GM21528 (cell line): ENCODE results near the gene UBASH3B.
"Not testable (repeated sequence)": the region's sequence is repeated elsewhere in the genome, so short reads cannot be mapped to it uniquely, and the experiment has no call there.

Experiments
- ATAC-seq: cut with Tn5 transposase; IDR thresholded peaks from one replicate; pipeline ENCODE4 v1.9.1; 2021; ENCODE audit warnings: mild to moderate bottlenecking, moderate library complexity; ENCODE audit not compliant: unreplicated experiment, low FRiP score

Gene UBASH3B, protein sequence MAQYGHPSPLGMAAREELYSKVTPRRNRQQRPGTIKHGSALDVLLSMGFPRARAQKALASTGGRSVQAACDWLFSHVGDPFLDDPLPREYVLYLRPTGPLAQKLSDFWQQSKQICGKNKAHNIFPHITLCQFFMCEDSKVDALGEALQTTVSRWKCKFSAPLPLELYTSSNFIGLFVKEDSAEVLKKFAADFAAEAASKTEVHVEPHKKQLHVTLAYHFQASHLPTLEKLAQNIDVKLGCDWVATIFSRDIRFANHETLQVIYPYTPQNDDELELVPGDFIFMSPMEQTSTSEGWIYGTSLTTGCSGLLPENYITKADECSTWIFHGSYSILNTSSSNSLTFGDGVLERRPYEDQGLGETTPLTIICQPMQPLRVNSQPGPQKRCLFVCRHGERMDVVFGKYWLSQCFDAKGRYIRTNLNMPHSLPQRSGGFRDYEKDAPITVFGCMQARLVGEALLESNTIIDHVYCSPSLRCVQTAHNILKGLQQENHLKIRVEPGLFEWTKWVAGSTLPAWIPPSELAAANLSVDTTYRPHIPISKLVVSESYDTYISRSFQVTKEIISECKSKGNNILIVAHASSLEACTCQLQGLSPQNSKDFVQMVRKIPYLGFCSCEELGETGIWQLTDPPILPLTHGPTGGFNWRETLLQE

DNA sequence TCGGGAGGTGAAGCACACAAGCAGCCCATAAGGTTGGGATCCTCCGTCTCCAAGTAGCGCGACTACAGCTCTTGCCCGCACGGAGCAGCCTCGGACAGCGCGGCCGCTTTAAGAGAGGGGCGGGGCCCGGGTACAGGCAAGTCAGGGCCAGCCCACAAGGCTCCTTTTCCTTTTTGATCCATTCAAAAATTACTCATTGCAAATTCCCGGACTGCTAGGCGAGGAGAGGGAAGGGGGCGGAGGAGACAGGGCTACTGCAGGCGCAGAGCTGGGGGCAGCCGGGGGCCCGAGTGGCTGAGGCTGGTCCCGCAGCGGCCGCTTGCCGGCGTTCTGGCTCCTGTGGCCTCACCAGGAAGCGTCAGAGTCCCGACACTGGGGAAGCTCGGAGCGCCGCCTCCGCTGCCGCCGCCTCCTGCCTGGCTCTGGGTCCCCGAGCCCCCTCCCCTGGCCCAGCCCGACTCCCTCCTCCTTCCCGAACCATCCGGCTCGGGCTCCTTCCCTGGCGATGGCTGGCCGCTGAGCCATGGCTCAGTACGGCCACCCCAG, at the start of gene UBASH3B:
Gene UBASH3B, plus strand, starts transcription at position 196 of the 546 bp plus-strand sequence. Its CDS starts 328 bp downstream, at position 524.
- ATAC-seq, result peak; percentile 86

DNA sequence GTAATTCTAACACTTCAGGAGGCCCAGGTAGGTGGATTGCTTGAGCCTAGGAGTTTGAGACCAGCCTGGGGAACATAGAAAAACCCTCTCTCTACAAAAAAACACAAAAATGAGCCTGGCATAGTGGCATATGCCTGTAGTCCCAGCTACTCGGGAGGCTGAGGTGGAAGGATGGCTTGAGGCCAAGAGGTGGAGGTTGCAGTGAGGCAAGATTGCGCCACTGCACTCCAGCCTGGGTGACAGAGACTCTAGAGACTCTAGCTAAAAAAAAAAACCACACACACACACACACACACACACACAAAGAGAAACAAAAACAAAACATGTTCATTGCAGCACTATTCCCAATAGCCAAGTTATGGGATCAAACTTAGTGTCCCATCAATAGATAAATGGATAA, 48.4 kb upstream of the UBASH3B start:
- ATAC-seq, result not testable (repeated sequence)

GRCh38 chr11:122612123-122612824, 43.2 kb upstream of the UBASH3B start:
- ATAC-seq, result no peak

DNA sequence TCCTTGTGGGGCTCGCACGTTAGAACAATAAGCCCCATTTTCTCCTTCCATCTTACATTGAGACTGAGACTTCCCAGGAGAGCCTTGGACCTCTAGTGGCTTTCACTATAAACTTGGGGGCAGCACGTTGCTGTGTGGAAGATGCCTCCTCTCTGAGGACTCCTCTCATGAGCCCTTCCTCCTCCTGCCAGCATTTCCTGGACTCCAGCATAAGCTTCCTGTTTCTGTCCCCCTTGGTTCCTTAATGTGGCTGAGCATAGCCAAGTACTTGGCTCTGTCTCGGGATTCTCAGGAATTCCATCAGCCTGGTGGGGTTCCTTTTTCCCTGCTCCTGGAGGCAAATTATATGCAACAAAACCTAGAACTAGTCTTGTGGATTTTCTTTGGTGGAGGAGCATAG, 38.8 kb upstream of the UBASH3B start:
- ATAC-seq, result no peak

GRCh38 chr11:122617297-122617696, 38.2 kb upstream of the UBASH3B start:
- ATAC-seq, result no peak

DNA sequence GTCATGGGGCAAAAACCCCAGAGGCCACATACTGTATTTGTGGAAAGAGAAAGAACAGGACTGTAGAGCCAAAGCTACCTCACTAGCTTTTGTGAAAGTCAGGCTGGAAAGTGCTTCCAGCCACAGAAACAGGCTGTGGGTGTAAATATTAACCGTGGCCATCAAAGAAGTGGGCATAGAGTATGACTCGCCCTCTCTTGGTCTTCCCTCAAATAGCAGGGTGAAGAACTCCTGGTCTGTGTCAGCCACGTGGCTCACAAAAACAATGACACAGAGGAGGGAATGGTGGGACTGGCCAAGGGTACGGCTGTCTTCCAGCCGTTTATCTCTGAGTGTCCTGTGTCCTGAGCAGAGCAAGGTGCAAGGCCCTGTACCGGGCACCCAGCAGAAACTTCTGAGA, 37.6 kb upstream of the UBASH3B start:
- no peak for ATAC-seq

- no peak for ATAC-seq
Measured at GRCh38 chr11:122618927-122619326, 36.6 kb upstream of the UBASH3B start.

GRCh38 chr11:122619757-122620156, 35.8 kb upstream of the UBASH3B start:
- no peak for ATAC-seq

DNA sequence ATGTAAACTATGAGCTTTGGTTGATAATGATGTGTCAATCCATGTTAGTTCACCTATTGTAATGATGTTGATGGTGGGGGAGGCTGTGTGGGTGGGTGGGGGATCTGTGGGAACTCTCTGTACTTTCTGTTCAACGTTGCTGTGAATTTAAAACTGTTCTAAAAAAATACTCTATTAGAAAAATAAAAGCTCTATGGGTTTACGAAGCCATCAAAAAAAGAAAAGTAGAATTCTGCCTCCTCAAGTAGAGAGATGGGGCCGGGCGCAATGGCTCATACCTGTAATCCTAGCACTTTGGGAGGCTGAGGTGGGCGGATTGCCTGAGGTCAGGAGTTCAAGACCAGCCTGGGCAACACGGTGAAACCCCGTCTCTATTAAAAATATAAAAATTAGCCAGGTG, 30.0 kb upstream of the UBASH3B start:
- ATAC-seq, result not testable (repeated sequence)

- no peak for ATAC-seq
Measured at GRCh38 chr11:122625976-122626665, 29.4 kb upstream of the UBASH3B start.

- no peak for ATAC-seq
Measured at GRCh38 chr11:122627745-122628144, 27.8 kb upstream of the UBASH3B start.

DNA sequence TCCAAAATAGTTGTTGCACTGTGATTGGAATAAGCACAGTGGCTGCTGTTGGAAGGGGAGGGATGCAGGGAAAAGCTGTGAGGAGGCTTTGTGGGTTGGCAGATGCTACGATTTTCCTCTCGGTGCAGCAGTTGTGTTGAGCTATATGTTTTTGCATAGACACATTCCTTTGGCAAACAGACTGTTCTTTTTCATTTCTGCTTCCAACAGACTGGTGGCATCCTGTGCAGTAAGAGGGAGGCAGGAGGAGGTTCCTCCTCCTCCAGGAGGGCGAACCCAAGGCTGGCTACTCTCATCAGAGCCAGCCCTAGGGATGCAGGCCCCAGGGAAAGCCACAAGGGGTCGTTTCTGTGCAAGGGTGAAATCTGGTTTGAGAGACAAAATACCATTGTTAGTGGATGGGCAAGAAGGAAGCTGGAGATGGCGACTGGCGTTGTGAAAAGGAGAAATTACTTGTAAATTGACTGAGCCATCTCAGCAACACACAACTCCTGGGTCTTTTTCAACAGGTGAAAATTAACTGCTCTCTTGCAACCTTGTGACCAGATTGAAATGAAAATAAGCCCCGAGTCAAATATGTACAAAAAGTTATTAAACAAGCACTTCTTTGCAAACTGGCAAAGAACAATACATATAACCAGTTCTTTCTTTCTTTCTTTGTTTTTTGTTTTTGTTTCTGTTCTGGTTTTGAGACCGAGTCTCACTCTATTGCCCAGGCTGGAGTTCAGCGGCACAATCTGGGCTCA, 26.5 kb upstream of the UBASH3B start:
- ATAC-seq, result peak; percentile 63

DNA sequence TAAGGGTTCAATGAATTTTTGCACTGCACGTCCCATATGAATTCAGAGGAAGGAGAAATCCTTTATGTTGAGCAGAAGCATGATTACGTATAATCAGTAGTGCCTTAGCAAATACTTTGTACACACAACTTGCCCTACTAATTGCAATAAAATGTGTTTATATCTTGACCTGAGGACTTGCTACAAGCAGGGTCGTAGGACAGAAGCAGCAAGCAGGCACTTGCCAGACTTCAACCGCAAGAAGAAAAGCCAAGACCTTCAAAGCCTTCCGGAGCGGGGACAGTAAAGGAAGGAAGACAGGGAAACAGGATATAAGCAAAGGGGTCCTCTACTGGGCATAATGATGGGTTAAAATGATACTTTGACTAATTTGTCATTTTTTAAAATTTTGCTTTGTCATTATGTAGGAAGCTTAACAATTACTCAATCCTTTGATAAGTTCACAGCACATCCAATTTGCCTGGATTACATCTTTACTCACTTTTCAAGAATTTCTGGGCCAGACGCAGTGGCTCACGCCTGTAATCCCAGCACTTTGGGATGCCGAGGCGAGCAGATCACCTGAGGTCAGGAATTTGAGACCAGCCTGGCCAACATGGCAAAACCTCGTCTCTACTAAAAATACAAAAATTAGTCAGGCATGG, 23.2 kb upstream of the UBASH3B start:
- no peak for ATAC-seq

DNA sequence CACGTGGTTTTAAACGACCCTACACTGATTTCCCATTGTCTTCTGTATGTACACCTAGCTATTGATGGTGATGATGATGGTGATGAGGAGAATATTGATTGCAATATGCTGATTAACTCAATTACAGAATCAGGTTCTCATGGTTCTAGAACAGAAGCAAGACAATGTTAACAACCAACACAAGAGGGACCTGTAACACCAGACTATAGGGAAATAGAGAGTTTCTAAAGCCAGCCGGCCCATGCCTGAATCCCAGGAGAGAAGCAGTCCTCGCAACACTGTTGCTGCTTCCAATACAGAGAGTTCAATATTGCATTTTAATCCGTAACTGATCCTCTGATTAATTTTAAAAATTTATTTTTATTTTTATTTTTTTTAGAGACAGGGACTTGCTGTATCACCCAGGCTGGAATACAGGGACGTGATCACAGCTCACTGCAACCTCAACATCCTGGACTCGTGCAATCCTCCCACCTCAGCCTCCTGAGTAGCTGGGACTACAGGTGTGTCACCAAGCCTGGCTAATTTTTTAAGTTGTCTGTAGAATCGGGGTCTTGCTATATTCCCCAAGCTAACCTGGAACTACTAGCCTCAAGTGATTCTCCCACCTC, 22.2 kb upstream of the UBASH3B start:
- no peak for ATAC-seq

DNA sequence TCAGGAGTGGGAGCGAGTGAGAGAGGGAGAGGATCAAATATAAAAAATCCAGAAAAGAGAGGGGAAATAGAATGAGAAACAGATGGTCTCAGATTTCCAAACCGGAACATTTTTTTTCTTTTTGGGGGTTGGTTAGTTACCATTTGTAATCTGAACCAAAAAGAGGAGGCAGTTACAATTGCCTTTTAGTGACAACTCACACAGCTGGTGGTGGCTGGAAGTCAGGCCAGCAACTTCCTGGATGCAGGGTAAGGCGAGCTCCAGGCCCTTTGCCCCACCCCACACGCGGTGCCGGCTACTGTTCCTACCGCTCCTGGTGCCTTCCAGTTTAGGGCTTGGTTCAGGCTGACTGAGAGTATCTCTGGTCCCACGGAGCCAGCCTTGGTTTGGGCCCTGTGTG, 21.0 kb upstream of the UBASH3B start:
- ATAC-seq, result no peak

- no peak for ATAC-seq
Measured at GRCh38 chr11:122637541-122637940, 18.0 kb upstream of the UBASH3B start.

- no peak for ATAC-seq
Measured at GRCh38 chr11:122642472-122642922, 13.0 kb upstream of the UBASH3B start.

- no peak for ATAC-seq
Measured at GRCh38 chr11:122642971-122643370, 12.6 kb upstream of the UBASH3B start.

DNA sequence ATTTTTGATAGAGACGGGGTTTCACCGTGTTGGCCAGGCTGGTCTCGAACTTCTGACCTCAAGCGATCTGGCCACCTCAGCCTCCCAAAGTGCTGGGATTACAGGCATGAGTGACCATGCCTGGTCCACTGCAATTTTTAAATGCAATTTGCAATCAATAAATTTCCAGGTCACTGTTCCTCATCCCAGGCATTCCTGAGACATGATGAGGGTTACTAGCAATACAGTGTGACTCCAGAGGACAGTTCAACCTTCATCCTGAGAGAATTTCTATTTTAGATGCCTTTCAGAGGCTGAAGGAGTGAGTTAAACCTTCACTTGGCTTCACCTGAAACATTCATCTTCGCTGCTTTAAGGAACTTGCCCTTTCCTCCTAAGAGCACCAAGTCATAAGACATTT, 9.7 kb upstream of the UBASH3B start:
- ATAC-seq, result no peak
